HG03097 (cell line): ENCODE measurements around the gene SLC35A2.
"Not testable (repeated sequence)": the region's sequence is repeated elsewhere in the genome, so short reads cannot be mapped to it uniquely, and the experiment has no call there.

Experiments
- ATAC-seq: cut with Tn5 transposase; IDR thresholded peaks from one replicate; pipeline ENCODE4 v1.9.1; 2021; ENCODE audit not compliant: unreplicated experiment, low FRiP score

SLC35A2 gene

GRCh38 chrX:48903290-48903689 lies 8.2 kb downstream of the SLC35A2 start:
- no peak for ATAC-seq

GRCh38 chrX:48902776-48903175 lies 8.7 kb downstream of the SLC35A2 start:
- no peak for ATAC-seq

- no peak for ATAC-seq
These were observed 9.3 kb downstream of the SLC35A2 start for GRCh38 chrX:48902135-48902534.

GRCh38 chrX:48901069-48901468 lies 10.4 kb downstream of the SLC35A2 start:
- ATAC-seq = no peak

- ATAC-seq = no peak
These were observed 12.4 kb downstream of the SLC35A2 start for GRCh38 chrX:48899078-48899410.

GRCh38 chrX:48897625-48898306 lies 13.7 kb downstream of the SLC35A2 start, which contains the start of the genes PQBP1 and TIMM17B:
Gene PQBP1, plus strand, starts transcription at chrX:48897930. Its CDS starts 580 bp downstream, at chrX:48898510.
Gene TIMM17B, minus strand, starts transcription at chrX:48897768. Its CDS starts 19 bp downstream, at chrX:48897749.
- peak; percentile 79 for ATAC-seq

- ATAC-seq = peak; percentile 11
These were observed 14.3 kb downstream of the SLC35A2 start for GRCh38 chrX:48897157-48897624.

GRCh38 chrX:48896611-48897011 lies 14.8 kb downstream of the SLC35A2 start:
- ATAC-seq = no peak

GRCh38 chrX:48894891-48895290 lies 16.6 kb downstream of the SLC35A2 start:
- ATAC-seq = no peak

GRCh38 chrX:48893556-48894348 lies 17.7 kb downstream of the SLC35A2 start:
- no peak for ATAC-seq

GRCh38 chrX:48892896-48893295 lies 18.6 kb downstream of the SLC35A2 start:
- ATAC-seq = no peak

GRCh38 chrX:48891402-48892288 lies 19.8 kb downstream of the SLC35A2 start:
- ATAC-seq = no peak

- ATAC-seq = no peak
These were observed 20.5 kb downstream of the SLC35A2 start for GRCh38 chrX:48890934-48891401.

GRCh38 chrX:48890296-48890925 lies 21.0 kb downstream of the SLC35A2 start:
- ATAC-seq = no peak

- ATAC-seq = not testable (repeated sequence)
These were observed 24.9 kb downstream of the SLC35A2 start for GRCh38 chrX:48886586-48886985.

GRCh38 chrX:48883729-48884128 lies 27.7 kb downstream of the SLC35A2 start:
- no peak for ATAC-seq

- ATAC-seq = not testable (repeated sequence)
These were observed 34.5 kb downstream of the SLC35A2 start for GRCh38 chrX:48876944-48877343.

- not testable (repeated sequence) for ATAC-seq
These were observed 39.4 kb downstream of the SLC35A2 start for GRCh38 chrX:48872017-48872416.

- no peak for ATAC-seq
These were observed 47.2 kb downstream of the SLC35A2 start for GRCh38 chrX:48864210-48864609.

GRCh38 chrX:48854898-48855297 lies 56.5 kb downstream of the SLC35A2 start:
- ATAC-seq = no peak
